RKO (cell line): ENCODE results near the gene POLR3A.
A peak's percentile ranks its signal among the peaks of the same experiment; 100 is the strongest.
"Not testable (repeated sequence)": the region's sequence is repeated elsewhere in the genome, so short reads cannot be mapped to it uniquely, and the experiment has no call there.

ENCODE experiments used
- DNase-seq: peaks from one replicate; pipeline ENCODE4 v3.0.0-alpha.2; 2016; ENCODE audit warnings: low spot score

Gene POLR3A

GRCh38 chr10:78029269-78030226 lies at the start of gene POLR3A:
TSS of gene POLR3A (minus strand) at chr10:78029515. CDS start at chr10:78029407, 108 bp downstream.
- peak; percentile 96 for DNase-seq

- no peak for DNase-seq
Observed at GRCh38 chr10:78078539-78079330, 49.4 kb upstream of the POLR3A start.

GRCh38 chr10:78075806-78076205 lies 46.5 kb upstream of the POLR3A start:
- DNase-seq: not testable (repeated sequence)

- DNase-seq: no peak
Observed at GRCh38 chr10:78072504-78072903, 43.2 kb upstream of the POLR3A start.

- DNase-seq: no peak
Observed at GRCh38 chr10:78071857-78072179, 42.5 kb upstream of the POLR3A start.

- DNase-seq: no peak
Observed at GRCh38 chr10:78071140-78071856, 42.0 kb upstream of the POLR3A start.

GRCh38 chr10:78070726-78071125 lies 41.4 kb upstream of the POLR3A start:
- no peak for DNase-seq

GRCh38 chr10:78070064-78070463 lies 40.7 kb upstream of the POLR3A start:
- DNase-seq: not testable (repeated sequence)

GRCh38 chr10:78069151-78069550 lies 39.8 kb upstream of the POLR3A start:
- no peak for DNase-seq

GRCh38 chr10:78066728-78067430 lies 37.6 kb upstream of the POLR3A start:
- no peak for DNase-seq

GRCh38 chr10:78066012-78066411 lies 36.7 kb upstream of the POLR3A start:
- no peak for DNase-seq

- no peak for DNase-seq
Observed at GRCh38 chr10:78065611-78066010, 36.3 kb upstream of the POLR3A start.

GRCh38 chr10:78064919-78065318 lies 35.6 kb upstream of the POLR3A start:
- DNase-seq: not testable (repeated sequence)

GRCh38 chr10:78063236-78063635 lies 33.9 kb upstream of the POLR3A start:
- no peak for DNase-seq

GRCh38 chr10:78062296-78062695 lies 33.0 kb upstream of the POLR3A start:
- no peak for DNase-seq

- DNase-seq: no peak
Observed at GRCh38 chr10:78059906-78060702, 30.8 kb upstream of the POLR3A start.

- no peak for DNase-seq
Observed at GRCh38 chr10:78058562-78058961, 29.2 kb upstream of the POLR3A start.

GRCh38 chr10:78053211-78053868 lies 24.0 kb upstream of the POLR3A start:
- DNase-seq: no peak

GRCh38 chr10:78049851-78050250 lies 20.5 kb upstream of the POLR3A start:
- DNase-seq: no peak

- DNase-seq: peak; percentile 76
Observed at GRCh38 chr10:78047314-78047891, 18.1 kb upstream of the POLR3A start.
